Suppressor macrophage (primary cell): ENCODE measurements around the gene KIF3A.

ENCODE experiments used
- DNase-seq, 4 experiments: peaks; one replicate each; pipeline ENCODE4 v3.0.0-alpha.2; 2020 to 2022

KIF3A gene

GRCh38 chr5:132661231-132662003, 75.9 kb downstream of the KIF3A start:
- DNase-seq, result peak; percentile 19 to 59 (median 52)

GRCh38 chr5:132659598-132660493, 77.5 kb downstream of the KIF3A start:
- DNase-seq, result no peak

- no peak for DNase-seq
Measured at GRCh38 chr5:132658381-132659302, 78.7 kb downstream of the KIF3A start.

GRCh38 chr5:132657676-132658380, 79.5 kb downstream of the KIF3A start, which contains the start of gene IL13:
Gene IL13 (plus strand): TSS chr5:132658173. CDS start chr5:132658187, 14 bp downstream.
- no peak for DNase-seq

GRCh38 chr5:132656774-132657355, 80.5 kb downstream of the KIF3A start:
- DNase-seq, result no peak

- DNase-seq, result peak in 3 of 4 experiments; percentile 4 to 22 (median 6)
Measured at GRCh38 chr5:132655821-132656773, 81.2 kb downstream of the KIF3A start.

- no peak for DNase-seq
Measured at GRCh38 chr5:132653716-132654115, 83.6 kb downstream of the KIF3A start.

GRCh38 chr5:132651838-132652469, 85.4 kb downstream of the KIF3A start:
- no peak for DNase-seq

GRCh38 chr5:132648355-132648754, 89.0 kb downstream of the KIF3A start:
- DNase-seq, result no peak

- DNase-seq, result no peak
Measured at GRCh38 chr5:132647473-132647872, 89.9 kb downstream of the KIF3A start.

GRCh38 chr5:132646583-132647266, 90.6 kb downstream of the KIF3A start:
- no peak for DNase-seq

- no peak for DNase-seq
Measured at GRCh38 chr5:132644177-132644576, 93.2 kb downstream of the KIF3A start.
